ENCODE results near the gene TNFSF15.

TNFSF15 gene

GRCh38 chr9:114829574-114830440 lies 24.0 kb upstream of the TNFSF15 start:
- Histone ChIP-seq H3K27ac (no peak overlapping the region), H3K4me3 (ENCODE audit: low read depth in 1 of 2, low read length in 1 of 2) (no peak overlapping the region), H3K36me3 (no peaks in the 10 kb centered on the region), H3K27me3 (peaks cover 11% of the 10 kb centered on the region), H3K9me3 (no peaks in the 10 kb centered on the region), H3K4me1 (ENCODE audit: control insufficient read depth in 1 of 2, insufficient read depth in 1 of 2, low read depth in 1 of 2, low read length in 1 of 2) (peaks cover 0 to 3% of the 10 kb centered on the region in 2 experiments)
- no peak for TF ChIP-seq CTCF (IDR thresholded peaks at IDR 0.05)

DNA sequence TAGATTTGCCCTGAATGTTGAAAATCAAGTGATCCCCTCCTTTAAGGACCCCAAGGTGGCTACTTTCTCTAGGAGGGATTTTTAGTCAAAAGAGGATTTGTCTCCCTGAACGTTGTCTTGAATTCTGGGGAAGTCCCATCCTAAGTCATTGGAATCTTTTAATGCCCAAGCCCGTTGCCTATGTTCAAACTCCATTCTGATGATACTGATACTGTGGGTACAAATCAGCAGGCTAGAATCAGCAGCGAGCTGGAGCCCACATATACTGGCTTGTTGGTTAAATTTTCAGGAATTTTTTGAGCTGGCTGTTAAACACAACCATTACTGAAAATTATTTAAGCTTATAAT lies 22.4 kb upstream of the TNFSF15 start:
- Histone ChIP-seq H3K4me1 (ENCODE audit: control insufficient read depth in 1 of 2, insufficient read depth in 1 of 2, low read depth in 1 of 2, low read length in 1 of 2) (no peaks in the 10 kb centered on the region), H3K36me3 (no peaks in the 10 kb centered on the region), H3K27me3 (peaks cover 11% of the 10 kb centered on the region), H3K27ac (no peak overlapping the region), H3K9me3 (no peaks in the 10 kb centered on the region), H3K4me3 (ENCODE audit: low read depth in 1 of 2, low read length in 1 of 2) (no peak overlapping the region)
- TF ChIP-seq CTCF (IDR thresholded peaks at IDR 0.05), result no peak

DNA sequence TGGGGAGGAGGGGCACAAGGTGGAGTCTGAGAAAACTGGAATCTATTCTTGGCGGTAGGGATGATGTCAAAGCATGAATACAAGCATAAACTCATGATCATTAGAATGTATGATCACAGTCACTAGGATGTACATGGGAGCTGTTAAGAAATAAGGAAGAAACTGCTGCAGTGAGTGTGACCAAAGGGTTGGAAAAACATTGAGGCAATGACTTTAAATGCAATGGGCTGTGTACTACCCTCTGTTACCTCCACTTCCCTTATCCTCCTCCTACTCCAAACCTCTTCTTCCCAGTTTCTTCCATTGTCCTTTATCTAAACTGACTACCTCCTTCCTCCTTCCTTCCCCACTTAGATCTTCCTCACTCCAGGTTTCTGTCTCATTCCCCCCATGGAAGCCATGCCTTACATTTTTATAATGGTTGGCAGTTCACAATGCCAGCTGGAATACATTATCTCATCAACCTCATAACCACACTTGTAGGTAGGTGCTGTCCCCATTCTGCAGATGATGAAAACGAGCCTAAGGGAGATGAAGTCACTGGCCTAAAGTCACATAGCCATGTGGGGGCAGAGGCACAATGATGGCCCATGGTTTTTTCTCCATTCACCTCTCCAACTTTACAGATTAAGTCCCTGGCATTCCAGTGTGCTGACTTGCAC lies 21.9 kb upstream of the TNFSF15 start:
- Histone ChIP-seq H3K36me3 (no peaks in the 10 kb centered on the region), H3K4me1 (ENCODE audit: control insufficient read depth in 1 of 2, insufficient read depth in 1 of 2, low read depth in 1 of 2, low read length in 1 of 2) (no peaks in the 10 kb centered on the region), H3K9me3 (no peaks in the 10 kb centered on the region), H3K27ac (no peak overlapping the region), H3K27me3 (peaks cover 16% of the 10 kb centered on the region), H3K4me3 (ENCODE audit: low read depth in 1 of 2, low read length in 1 of 2) (no peak overlapping the region)
- TF ChIP-seq CTCF (IDR thresholded peaks at IDR 0.05), result no peak

DNA sequence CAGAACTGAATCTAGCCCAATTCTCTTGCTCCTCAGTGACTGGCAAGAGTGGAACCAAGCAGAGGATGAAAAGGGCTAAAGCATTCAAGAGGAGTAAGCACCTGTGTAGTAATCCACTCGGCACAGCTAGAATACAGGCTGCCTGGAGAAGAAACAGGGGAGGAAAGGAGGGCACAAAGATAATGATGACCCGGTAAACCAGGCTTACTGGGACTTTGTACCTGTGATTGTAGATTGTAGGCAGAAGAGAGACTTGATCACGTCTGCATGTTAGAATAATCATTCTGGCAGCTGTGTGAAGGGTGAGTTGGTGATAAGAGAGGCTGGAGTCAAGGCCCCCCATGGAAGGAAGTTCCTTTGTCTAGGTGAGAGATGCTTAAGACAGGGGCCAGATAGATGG lies 20.6 kb upstream of the TNFSF15 start:
- TF ChIP-seq CTCF (IDR thresholded peaks at IDR 0.05), result no peak
- no peaks in the 10 kb centered on the region for H3K36me3 ChIP-seq
- no peaks in the 10 kb centered on the region for H3K9me3 ChIP-seq

DNA sequence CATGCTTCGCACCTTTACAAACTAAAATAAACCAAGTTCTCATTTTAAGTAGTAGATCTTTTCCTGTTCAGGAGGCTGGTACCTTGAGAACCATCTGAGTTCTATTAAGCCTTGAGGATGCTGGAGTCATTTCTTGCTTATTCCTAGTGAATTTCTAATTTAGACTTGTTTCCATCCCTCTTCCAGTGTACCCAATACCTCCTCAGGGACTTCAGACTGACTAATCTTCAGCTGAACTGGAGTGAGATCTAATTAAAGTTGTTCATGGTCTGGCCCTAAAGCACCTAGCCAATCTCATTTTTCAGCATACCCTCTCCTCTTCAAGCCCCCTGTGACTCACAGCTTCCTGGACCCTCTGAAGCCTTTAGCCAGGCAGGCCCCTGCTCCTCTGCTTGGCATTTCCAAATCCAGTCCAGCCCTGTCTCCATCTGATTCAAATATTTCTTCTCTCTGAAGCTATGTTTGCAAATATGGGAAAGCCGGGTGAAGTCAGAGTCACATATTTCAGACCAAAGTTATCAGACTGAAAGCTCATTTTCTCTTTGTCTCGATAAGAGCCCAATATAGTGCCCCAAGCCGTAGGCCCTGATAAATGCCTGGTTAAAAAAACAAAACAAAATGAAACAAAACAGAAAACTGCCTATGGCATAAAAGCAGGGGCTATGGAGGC lies 19.4 kb upstream of the TNFSF15 start:
- no peaks in the 10 kb centered on the region for H3K9me3 ChIP-seq
- peaks cover 17% of the 10 kb centered on the region for H3K27me3 ChIP-seq
- no peak for TF ChIP-seq CTCF (IDR thresholded peaks at IDR 0.05)
- no peaks in the 10 kb centered on the region for H3K36me3 ChIP-seq
- H3K4me3 ChIP-seq (ENCODE audit: low read depth in 1 of 2, low read length in 1 of 2), result no peak overlapping the region
- H3K27ac ChIP-seq, result no peak overlapping the region
- no peaks in the 10 kb centered on the region for H3K4me1 ChIP-seq (ENCODE audit: control insufficient read depth in 1 of 2, insufficient read depth in 1 of 2, low read depth in 1 of 2, low read length in 1 of 2)

More for the DNA sequence above, 20.6 kb upstream of the TNFSF15 start:
- peaks cover 17% of the 10 kb centered on the region for H3K27me3 ChIP-seq
- no peak overlapping the region for H3K4me3 ChIP-seq (ENCODE audit: low read depth in 1 of 2, low read length in 1 of 2)
- H3K27ac ChIP-seq, result no peak overlapping the region
- H3K4me1 ChIP-seq (ENCODE audit: control insufficient read depth in 1 of 2, insufficient read depth in 1 of 2, low read depth in 1 of 2, low read length in 1 of 2), result no peaks in the 10 kb centered on the region
